ENCODE measurements around the gene FHOD3.
"Not testable (repeated sequence)": the region's sequence is repeated elsewhere in the genome, so short reads cannot be mapped to it uniquely, and the experiment has no call there.

The FHOD3 gene

DNA sequence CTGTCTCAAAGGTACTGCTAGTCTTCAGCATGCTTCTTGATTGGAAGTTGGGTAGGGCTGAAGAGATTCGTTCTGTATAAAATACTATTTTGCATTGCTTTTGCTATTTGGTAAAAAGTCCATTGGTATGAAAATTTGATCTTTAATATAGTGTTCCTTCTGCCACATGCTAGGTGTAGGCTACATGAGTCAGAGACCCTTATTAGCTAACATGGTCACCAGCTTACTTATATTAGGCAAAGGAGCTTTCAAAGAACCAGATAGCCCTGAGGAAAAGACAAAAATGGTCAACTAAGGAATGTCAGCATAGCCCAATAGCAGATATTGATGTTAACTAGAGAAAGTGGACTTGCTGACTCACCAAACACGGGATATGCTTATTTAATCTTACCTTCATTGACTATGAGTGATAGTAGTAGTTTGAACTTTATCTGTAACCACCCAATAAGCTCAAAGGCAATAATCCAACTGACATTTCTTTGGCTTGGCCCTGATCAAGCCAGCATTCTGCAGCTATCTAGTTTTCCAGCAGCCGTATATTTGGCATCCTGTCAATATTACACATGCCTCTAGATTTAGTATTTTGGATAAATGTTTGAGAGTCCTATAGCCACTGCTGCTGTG is 421.3 kb downstream of the FHOD3 start:
- DNase-seq: no peak
- in situ Hi-C loops (cut with MboI; ENCODE audit: low pct_unique_long_range_greater_than_20kb, low sequenced_read_pairs): no loop called here

DNA sequence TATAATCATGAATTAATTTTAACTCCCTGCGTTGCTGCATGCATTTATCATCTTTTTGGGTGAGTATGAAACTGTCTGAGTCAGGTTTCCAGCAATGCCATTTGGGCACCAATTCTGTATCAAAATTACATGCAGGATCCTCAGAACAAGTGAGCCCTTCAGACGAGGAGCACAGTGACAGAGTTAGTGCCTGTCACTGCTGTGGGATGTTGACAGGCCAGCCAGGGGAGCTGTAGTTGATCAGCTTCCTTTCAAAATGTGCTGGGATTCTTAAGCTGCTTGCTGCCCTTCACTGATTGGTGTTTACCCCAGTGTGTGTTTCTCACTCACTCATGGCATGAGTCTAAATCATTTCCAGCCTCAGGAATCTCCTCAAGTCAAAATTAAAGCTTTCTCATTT is 422.1 kb downstream of the FHOD3 start:
- DNase-seq: no peak
- in situ Hi-C loops (cut with MboI; ENCODE audit: low pct_unique_long_range_greater_than_20kb, low sequenced_read_pairs): no loop called here

DNA sequence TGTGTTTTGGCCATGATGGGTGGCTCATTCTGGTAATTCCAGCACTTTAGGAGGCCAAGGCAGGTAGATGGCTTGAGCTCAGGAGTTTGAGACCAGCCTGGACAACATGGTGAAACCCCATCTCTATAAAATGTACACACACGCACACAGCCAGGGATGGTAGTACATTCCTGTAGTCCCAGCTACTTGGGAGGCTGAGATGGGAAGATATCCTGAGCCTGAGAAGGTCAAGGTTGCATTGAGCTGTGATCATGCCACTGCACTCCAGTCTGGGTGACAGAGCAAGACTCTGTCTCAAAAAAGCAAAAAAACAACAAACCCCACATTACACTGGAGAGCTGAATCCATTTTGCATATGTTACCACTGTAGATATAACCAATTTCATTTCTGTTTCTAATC is 423.8 kb downstream of the FHOD3 start:
- in situ Hi-C loops (cut with MboI; ENCODE audit: low pct_unique_long_range_greater_than_20kb, low sequenced_read_pairs); DNase-seq: not testable (repeated sequence)

DNA sequence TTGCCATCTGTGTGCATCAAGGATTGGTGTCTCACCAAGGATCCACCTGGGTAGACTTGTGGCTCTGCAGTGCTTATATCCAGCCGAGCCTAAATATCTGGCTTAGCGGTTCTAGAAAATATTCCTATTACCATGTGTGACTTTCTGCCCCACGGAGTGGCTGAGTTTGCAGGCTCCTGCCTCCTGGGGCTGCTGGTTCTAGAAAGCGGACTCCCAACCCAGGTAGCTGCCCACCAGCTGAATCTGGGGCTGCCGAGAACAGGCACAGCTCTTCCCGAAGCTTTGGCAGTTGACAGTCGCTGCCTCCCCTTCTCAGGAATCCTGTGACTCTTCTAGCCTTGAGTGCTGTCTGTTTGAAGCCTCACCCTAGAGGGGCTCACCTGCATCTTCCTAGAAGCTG is 426.7 kb downstream of the FHOD3 start:
- in situ Hi-C loops (cut with MboI; ENCODE audit: low pct_unique_long_range_greater_than_20kb, low sequenced_read_pairs): no loop called here
- DNase-seq: no peak

DNA sequence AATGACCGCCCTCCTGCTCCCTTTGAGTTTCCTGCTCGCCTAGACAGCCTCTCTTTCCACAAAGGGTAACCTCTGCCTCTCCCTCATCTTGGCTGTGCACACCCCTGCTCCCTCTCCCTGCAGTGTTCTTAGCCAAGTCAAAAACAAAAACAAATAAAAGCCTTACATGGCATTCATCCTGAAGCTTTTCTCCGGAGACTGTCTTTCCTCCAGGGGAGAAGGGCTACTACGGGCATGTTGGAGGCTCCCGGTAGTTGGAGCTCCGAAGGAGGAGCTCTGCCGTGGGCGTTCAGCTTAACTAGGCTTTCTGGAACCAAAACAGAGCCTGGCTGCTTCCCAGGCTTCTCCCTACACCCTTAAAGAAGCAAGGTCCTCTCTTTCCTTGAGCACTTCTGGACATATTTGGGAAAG is 427.1 kb downstream of the FHOD3 start:
- in situ Hi-C loops (cut with MboI; ENCODE audit: low pct_unique_long_range_greater_than_20kb, low sequenced_read_pairs): no loop called here
- no peak for DNase-seq

DNA sequence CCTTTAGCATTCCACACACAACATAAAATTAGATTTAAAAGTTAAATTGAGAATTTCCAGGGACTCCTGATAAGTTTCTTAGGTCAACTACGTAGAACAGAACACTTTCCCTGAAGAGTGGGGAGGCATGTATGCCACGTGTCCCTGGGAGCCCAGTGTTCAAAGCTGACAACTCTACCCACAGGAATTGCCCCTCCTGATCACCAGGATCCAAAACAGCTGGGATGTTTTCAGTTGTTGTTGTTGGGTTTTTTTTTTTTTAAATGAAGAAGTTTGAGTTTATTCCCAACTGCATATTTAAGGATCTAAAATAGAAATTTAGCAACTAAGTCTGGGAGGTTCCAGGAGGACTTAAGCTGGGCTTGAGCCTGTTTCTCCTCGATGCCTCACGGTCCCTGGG is 430.8 kb downstream of the FHOD3 start:
- no peak for DNase-seq
- in situ Hi-C loops (cut with MboI; ENCODE audit: low pct_unique_long_range_greater_than_20kb, low sequenced_read_pairs): no loop called here

DNA sequence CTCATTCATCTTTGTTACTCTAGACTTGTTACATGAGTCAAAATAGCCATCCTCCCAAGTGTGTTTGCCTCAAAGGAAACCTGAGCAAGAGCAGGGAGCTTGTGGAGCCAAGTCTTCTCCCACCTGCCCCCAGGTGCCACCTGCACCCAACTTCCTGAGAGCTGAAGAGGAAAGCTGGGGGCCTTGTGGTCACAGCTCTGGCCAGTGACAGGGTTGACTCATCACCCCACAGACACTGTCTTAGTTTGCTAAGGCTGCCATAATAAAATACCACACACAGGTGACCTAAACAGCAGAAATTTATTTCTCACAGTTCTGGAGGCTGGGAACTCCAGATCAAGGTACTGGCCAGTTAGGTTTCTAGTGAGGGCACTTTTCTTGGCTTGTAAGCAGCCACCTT is 431.7 kb downstream of the FHOD3 start:
- in situ Hi-C loops (cut with MboI; ENCODE audit: low pct_unique_long_range_greater_than_20kb, low sequenced_read_pairs): no loop called here
- no peak for DNase-seq

DNA sequence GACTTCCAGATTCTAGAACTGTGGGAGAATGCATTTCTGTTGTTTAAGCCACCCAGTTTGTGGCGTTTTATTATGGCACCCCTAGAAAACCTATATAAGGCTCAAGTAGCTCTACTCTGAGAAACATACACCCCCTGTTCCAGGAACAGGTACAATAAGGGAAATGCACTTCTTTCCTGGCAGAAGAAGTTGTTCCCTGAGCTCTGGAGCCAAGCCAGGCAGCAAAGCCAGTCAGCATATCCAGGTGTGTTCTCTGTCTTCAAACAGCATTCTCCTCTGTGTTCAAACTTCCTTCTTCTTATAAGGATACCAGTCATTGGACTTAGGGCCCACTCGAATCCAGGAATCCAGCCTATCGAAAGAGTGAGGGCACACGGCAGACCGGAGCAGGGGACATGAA is 434.8 kb downstream of the FHOD3 start:
- in situ Hi-C loops (cut with MboI; ENCODE audit: low pct_unique_long_range_greater_than_20kb, low sequenced_read_pairs): no loop called here
- DNase-seq: no peak

DNA sequence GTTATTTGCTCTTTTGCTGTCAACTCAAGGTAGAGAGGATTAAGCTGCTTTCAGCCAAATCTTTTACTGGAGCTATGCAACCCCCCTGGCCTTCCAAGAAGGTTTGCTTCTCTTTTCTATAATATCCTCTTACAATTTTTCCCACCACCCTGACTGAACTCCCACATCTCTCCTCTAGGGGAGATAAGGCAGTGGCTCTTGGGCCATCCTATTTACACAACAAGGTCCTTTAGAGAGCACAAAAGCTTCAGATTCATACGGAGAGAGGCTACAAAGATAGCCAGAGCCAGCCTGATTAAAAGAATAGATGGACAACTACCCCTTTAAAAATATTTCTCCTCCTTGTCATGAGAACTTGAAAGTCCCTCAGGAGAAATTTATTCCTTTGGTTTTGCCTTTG is 435.6 kb downstream of the FHOD3 start:
- in situ Hi-C loops (cut with MboI; ENCODE audit: low pct_unique_long_range_greater_than_20kb, low sequenced_read_pairs): no loop called here
- no peak for DNase-seq

DNA sequence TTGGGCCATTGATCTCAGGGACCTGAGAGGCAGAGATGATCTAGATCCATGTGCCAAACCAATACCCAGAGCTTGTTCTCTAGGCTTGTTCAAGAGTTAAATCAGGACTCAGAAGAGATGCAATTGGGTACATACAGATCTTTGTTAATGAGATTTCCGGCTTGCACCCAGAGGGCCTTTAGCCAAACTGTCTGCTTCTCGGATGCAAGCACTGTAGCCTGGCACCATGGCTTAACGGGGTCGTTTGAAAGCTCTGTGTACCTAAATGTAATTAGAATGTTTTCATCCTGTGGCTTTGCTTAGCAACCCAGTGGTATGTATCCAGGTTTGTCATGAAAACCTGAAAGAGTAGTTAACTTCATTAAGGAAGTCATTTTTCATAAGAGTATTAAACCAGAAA is 437.1 kb downstream of the FHOD3 start:
- in situ Hi-C loops (cut with MboI; ENCODE audit: low pct_unique_long_range_greater_than_20kb, low sequenced_read_pairs): no loop called here
- DNase-seq: no peak

DNA sequence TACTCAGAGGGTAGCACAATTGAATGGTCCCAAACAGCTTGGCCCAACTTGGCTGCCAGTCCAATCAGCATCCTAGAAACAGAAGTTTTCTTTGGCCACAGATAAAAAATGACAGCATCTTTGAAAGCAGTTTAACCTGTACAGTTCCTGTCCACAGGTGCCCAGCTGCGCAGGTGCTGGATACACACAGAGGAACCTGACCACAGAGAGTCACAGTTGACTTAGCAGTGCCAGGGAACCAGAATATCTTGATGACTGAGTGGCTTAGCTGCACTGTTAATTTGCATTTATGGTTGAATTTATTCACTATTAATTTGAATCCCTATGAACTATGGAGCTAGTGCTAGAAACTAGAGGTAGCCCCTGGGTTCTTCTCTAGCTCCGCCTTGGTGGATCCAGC is 437.6 kb downstream of the FHOD3 start:
- DNase-seq: no peak
- in situ Hi-C loops (cut with MboI; ENCODE audit: low pct_unique_long_range_greater_than_20kb, low sequenced_read_pairs): no loop called here

DNA sequence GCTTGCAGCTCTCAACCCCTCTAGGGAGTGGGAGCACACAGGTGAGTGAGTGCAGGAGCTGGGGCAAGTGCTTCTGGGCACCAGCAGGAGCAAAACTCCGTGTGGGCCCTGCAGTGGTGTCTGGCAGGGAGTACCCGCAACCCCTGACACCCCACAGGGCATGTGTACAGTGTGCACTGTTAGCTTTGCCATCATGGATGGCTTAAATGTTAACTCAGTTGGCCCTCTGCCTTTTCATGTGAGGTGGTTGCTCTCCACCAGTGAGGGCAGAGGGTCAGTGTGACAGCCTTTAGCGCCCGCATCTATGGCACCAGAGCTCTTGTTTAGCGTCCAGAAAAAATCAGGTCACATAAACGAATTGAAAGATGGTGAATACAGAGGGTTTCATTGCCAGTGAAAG is 438.6 kb downstream of the FHOD3 start:
- in situ Hi-C loops (cut with MboI; ENCODE audit: low pct_unique_long_range_greater_than_20kb, low sequenced_read_pairs): no loop called here
- no peak for DNase-seq

DNA sequence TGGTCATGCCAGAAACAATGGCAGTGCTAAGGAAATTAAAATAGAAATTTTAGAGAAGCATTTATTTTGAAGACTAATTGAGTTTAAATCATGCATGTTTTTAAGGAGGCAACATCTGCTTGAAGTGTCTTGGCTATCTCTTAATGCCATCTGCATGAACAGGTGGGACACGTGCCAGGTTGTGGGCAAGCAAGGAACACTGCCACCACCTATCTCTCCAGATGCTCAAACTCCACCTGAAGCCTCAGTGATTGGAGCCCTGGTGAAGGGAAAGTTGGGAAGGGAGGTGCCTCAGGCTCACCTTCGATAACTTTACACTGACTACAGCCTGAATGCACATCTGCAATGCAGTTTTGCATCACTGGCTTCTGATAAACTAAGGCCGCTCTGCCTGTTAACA is 439.8 kb downstream of the FHOD3 start:
- DNase-seq: no peak
- in situ Hi-C loops (cut with MboI; ENCODE audit: low pct_unique_long_range_greater_than_20kb, low sequenced_read_pairs): no loop called here

DNA sequence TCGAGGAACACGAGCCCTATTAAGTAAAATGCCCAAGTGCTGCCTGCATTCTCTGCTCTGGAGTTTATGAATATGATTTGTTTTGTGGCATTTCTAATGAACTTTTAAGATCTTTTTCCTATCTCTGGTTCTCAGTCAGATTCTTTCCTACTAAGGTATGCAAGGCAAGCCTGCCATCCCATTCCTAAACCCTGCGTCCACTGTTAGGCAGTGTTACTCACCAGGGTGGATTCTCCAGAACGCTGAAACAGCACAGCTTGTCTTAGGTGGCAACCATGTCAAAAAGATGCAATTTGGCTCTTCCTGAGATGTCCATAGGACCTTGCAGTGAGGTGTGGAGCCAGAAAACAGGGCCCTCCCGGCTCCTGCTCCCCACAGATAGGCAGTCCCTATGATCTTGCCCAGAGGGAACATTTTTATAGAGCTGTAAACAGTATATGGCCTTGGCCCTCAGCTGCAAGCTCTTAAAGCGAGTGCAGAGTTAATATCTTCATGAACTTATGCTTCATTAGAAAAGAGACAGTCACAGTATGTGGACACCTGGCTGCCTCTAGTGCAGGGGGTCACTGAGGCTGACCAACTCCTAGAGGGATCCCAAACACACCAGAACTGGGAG is 446.9 kb downstream of the FHOD3 start:
- no peak for DNase-seq
- in situ Hi-C loops (cut with MboI; ENCODE audit: low pct_unique_long_range_greater_than_20kb, low sequenced_read_pairs): no loop called here

DNA sequence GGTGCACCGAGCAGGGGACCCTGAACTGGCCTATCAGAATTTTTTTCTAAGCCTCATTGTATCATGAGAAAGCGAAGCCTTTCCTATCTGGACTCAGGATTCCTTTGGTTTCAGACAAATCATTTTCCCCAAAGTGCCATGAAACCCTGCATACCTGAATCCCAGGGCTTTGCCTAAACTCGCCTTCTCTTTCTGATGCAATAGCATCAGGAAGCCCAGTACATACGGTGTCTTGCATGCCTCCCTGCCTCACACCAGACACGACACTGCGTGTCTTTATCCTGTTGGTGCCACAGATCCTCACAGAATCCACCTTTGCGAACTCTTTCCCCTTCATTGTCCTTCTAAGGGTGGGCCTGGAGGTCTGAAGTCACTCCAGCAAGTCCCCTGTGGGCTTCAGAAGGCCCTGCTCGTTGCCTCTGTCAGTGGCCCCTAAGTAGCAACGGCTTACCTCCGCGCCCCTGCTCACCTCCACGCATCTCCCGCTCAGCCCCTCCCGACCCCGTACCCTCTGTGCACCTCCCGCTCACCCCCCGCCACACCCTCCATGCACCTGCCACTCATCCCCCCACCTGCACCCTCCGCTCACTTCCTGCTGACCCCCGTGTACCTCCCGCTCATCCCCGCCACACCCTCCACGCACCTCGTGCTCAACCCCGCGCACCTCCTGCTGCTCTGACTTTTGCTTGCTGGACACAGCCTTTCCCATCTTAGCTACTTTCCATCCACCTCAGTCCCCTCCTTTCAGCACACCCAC is 447.9 kb downstream of the FHOD3 start:
- no peak for DNase-seq
- in situ Hi-C loops (cut with MboI; ENCODE audit: low pct_unique_long_range_greater_than_20kb, low sequenced_read_pairs): no loop called here

DNA sequence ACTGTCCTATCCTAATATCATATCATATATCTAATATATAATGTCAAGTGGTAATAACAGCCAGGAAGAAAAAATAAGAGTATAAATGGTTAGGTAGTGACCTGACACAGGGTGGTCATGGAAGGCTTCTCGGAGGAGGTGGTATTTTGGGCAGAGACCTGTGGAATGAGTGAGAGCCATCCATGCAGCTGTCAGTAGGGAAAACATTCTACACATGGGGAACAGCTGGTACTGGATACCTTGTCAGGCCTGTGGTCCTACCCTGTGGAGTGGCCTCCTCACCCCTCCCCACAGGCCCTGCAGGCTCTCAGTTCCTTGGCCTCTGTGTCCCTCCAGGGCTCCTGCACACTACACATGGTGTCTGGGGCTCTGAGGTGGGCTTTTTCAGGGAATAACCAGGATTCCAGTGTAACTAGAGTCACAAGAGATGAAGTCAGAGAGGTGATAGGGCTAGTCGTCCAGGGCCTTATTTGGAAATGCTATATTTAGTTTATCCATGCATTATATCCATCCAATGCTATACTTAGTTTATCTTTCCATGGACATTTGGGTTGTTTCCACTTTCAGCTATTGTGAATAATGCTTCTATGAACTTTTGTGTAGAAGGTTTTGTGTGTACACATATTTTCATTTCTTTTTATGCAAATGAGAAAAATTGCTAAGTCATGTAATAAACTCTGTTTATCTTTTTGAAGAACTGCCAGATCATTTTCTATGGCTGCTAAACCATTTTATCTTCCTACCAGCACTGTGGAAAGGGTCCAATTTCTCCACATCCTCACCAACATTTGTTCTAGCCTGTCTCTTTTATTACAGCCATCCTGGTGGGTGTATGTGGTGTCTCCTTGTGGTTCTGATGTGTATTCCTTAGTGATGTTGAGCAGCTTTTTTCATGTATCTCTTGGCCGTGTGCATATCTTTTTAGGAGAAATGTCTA is 455.7 kb downstream of the FHOD3 start:
- in situ Hi-C loops (cut with MboI; ENCODE audit: low pct_unique_long_range_greater_than_20kb, low sequenced_read_pairs): no loop called here
- DNase-seq: no peak

DNA sequence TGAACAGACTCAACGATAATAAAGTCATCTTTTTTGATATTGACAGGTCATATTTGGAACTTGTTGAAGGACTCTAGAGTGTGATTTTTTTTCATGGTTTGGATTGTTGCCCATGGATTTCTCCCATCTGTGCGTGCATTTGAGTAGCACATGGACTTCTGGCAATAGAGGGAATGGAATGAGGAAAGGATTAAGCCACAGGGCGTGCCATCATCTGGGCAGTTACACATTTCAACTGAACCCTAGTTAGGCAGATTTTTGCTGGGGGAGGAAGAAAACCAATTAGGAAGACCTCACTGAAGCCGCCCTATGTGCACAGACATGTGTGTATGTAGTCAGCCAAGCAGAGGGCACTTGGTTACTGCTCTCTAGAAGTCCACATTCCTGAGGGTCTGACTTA is 458.7 kb downstream of the FHOD3 start:
- in situ Hi-C loops (cut with MboI; ENCODE audit: low pct_unique_long_range_greater_than_20kb, low sequenced_read_pairs): no loop called here
- no peak for DNase-seq

DNA sequence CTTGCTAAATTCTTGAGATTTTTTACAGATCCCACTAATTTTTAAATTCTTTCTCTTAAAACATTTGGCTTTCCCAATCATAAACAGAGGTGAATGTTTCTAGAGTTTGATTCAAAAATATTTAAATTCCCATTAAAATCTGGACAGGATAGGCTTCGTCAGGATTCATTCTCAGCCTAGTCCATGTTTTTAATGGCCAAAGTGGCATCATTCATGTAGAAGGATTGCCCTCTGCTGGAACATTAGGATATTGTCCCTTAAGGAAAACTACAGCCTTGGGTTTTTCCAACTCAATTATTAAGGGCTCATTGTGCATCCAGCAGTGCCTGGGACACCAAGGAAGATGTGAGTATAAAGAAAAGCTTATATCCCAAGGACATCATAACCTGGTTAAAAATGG is 459.6 kb downstream of the FHOD3 start:
- in situ Hi-C loops (cut with MboI; ENCODE audit: low pct_unique_long_range_greater_than_20kb, low sequenced_read_pairs): no loop called here
- peak; percentile 26 for DNase-seq

DNA sequence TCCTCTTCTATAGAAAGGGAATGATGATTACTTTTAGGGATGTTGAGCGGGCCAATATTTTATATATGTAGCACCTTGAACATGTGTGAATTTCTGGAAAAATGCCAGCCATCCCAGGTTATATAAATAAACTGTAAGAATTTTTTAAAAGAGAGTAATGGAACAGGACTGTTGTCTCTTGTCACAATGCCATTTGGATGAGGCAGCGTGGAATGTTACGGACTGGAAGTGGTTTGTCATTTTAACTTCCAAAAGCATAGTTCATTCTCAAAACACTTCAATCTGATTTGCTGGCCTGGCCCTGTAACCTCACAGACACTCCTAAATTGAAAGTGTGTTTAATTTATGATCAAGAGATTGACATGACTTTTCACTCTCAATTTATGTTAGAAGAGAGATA is 460.5 kb downstream of the FHOD3 start:
- no peak for DNase-seq
- in situ Hi-C loops (cut with MboI; ENCODE audit: low pct_unique_long_range_greater_than_20kb, low sequenced_read_pairs): no loop called here

DNA sequence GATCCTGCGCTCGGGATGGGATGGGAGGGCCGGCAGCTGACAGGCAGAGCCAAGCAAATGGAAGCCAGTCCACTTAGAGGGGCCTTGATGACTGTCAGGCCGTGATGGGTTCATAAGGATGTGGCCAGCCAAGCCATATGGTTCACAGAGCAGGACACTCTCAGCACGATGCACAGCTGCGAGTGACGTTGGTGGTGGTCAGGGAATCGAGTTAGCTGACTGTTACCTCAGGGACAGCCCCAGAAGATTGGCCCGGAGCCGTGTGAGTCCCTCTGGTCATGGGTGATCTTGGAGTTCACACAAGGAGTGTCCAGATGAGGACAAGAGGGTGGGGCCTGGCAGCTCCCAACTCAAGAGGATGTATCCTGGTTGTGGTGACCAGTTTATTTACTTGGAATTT is 461.1 kb downstream of the FHOD3 start:
- DNase-seq: no peak
- in situ Hi-C loops (cut with MboI; ENCODE audit: low pct_unique_long_range_greater_than_20kb, low sequenced_read_pairs): no loop called here

All from KBM-7 (cell line).